K562 treated with DMSO at 1 percent for 48 hours (cell line): ENCODE measurements around the gene MYOZ2. TPM values are rescaled to one million over a fixed set of nuclear protein-coding genes. Genes with fewer than 3 reads are reported as not detected.

ENCODE experiments used
- total RNA-seq: library from RNA; unstranded; fragments of 300-600 nt; gene quantifications from 2 replicates; pipeline ENCODE4 v1.2.3, GENCODE V29; 2022; ENCODE audit warnings: low replicate concordance; ENCODE audit errors: extremely low read depth

The MYOZ2 gene
- total RNA-seq = not detected in 2 replicates

DNA sequence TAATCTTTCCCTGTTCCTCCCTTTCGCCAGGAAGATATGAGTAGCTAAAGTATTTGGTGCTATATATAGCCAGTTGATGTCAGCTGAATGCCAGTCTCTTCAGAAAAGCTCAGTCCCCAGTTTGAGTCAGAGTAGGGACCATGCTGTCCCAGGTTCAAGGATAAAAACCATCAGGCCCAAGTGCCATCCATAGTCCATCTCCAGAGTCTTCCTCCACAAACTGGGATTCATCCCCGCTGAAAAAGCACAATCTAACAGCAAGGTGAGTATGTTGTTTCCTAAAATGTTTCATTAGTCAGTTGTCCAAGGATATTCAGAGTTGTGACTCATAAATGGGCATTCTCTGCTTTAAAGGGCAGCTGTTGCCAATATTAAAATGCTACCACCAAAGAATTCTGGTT is at the start of gene MYOZ2:
MYOZ2 (plus strand) TSS at position 112 of the 401 bp plus-strand sequence. CDS start 694 bp downstream, outside the sequence.

DNA sequence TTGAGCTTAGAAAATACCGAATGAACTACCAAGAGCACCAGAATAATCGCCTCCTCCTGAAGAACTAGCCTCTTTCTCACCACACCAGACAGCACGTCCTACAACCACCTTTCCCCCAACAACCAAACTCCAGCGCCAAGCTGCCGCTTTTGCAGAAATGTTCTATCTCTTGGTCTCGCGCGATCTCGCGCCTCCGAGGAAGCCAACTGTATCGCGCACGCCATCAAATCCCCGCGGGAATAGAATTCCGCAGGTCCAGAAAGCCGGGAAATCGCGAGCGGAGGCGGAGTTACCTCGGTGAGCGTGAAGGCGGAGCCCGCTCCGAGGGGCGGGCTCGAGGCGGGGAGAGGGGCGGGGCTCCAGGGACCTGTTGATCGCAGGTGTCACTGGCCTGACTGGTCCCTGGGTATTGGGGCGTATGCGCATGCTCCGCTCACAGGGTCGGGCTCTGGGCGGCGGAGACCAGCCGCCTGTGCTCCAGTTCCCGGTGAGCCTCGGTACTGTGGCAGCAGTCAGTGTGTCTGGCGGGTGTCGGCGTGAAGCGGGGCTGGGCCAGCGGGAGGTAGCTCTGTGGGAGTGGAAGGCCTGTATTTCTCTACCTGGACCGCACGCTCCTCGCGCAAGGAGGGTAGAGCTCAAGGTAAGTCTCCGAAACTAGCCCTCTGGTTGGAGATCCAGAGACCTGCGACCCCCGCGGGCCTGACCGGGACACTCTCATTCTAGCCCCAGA is 76.8 kb downstream of the MYOZ2 start, which contains the start of gene USP53:
USP53 (plus strand) TSS at position 480 of the 730 bp plus-strand sequence. CDS start 27,047 bp downstream, outside the sequence.

Other genes with a start within 250 kb of the MYOZ2 start
- gene SYNPO2, start 247.0 kb upstream of the MYOZ2 start, total RNA-seq = not detected in 2 replicates
- gene USP53, start 76.9 kb downstream of the MYOZ2 start, total RNA-seq = not detected in 2 replicates
- not detected in 2 replicates for gene FABP2, start 186.3 kb downstream of the MYOZ2 start, total RNA-seq